HG02623 (cell line): ENCODE data around the gene SLC39A10.

Experiments used
- ATAC-seq: cut with Tn5 transposase; IDR thresholded peaks from one replicate; pipeline ENCODE4 v1.9.1; 2021; ENCODE audit warnings: moderate library complexity; ENCODE audit not compliant: unreplicated experiment

The SLC39A10 gene

GRCh38 chr2:195711478-195711877, 54.5 kb downstream of the SLC39A10 start:
- ATAC-seq: no peak

- no peak for ATAC-seq
Measured at GRCh38 chr2:195716466-195716865, 59.4 kb downstream of the SLC39A10 start.

GRCh38 chr2:195721042-195721441, 64.0 kb downstream of the SLC39A10 start:
- ATAC-seq: no peak

- ATAC-seq: no peak
Measured at GRCh38 chr2:195722075-195722474, 65.0 kb downstream of the SLC39A10 start.

GRCh38 chr2:195727106-195727505, 70.1 kb downstream of the SLC39A10 start:
- ATAC-seq: no peak

GRCh38 chr2:195730912-195731311, 73.9 kb downstream of the SLC39A10 start:
- no peak for ATAC-seq

- ATAC-seq: no peak
Measured at GRCh38 chr2:195732574-195732973, 75.5 kb downstream of the SLC39A10 start.

- no peak for ATAC-seq
Measured at GRCh38 chr2:195733831-195734230, 76.8 kb downstream of the SLC39A10 start.

- ATAC-seq: no peak
Measured at GRCh38 chr2:195734395-195734794, 77.4 kb downstream of the SLC39A10 start.

- ATAC-seq: no peak
Measured at GRCh38 chr2:195734931-195735330, 77.9 kb downstream of the SLC39A10 start.

- no peak for ATAC-seq
Measured at GRCh38 chr2:195735347-195735746, 78.3 kb downstream of the SLC39A10 start.

GRCh38 chr2:195737511-195738325, 80.7 kb downstream of the SLC39A10 start:
- no peak for ATAC-seq

GRCh38 chr2:195741191-195741590, 84.2 kb downstream of the SLC39A10 start:
- ATAC-seq: no peak

GRCh38 chr2:195756218-195756942, 99.4 kb downstream of the SLC39A10 start:
- ATAC-seq: no peak

- no peak for ATAC-seq
Measured at GRCh38 chr2:195758846-195759245, 101.8 kb downstream of the SLC39A10 start.

- no peak for ATAC-seq
Measured at GRCh38 chr2:195759877-195760276, 102.9 kb downstream of the SLC39A10 start.

GRCh38 chr2:195763866-195764265, 106.8 kb downstream of the SLC39A10 start:
- ATAC-seq: no peak

GRCh38 chr2:195766691-195767090, 109.7 kb downstream of the SLC39A10 start:
- ATAC-seq: no peak

- no peak for ATAC-seq
Measured at GRCh38 chr2:195768431-195768830, 111.4 kb downstream of the SLC39A10 start.

- no peak for ATAC-seq
Measured at GRCh38 chr2:195769975-195770374, 112.9 kb downstream of the SLC39A10 start.

GRCh38 chr2:195779491-195779890, 122.5 kb downstream of the SLC39A10 start:
- ATAC-seq: no peak

- ATAC-seq: no peak
Measured at GRCh38 chr2:195782156-195782555, 125.1 kb downstream of the SLC39A10 start.
